HepG2 (cell line): ENCODE data around the gene KLF16. TPM values are rescaled to one million over a fixed set of nuclear protein-coding genes. Genes with fewer than 3 reads are reported as not detected.

Experiments used
- ATAC-seq: fragments of 200-7000 bp; cut with Tn5 transposase; 3 replicates; pipeline ENCODE4 v1.9.1; 2020; ENCODE audit warnings: mild to moderate bottlenecking, moderate library complexity
- BruUV-seq: library from RNA; stranded (reverse); fragments of 400-500 nt; replicated peaks from 2 replicates; lab custom pipeline; 2021; lab: Mats Ljungman, UMichigan
- CTCF ChIA-PET: fragments of 300-600 bp; formaldehyde crosslinking; extraction: SDS; loops from one replicate; lab custom pipeline; 2021; ENCODE audit warnings: low total read pairs, inconsistent platforms, low intra/inter-chr PET ratio; lab: Yijun Ruan, JAX
- POLR2A ChIA-PET: fragments of 350-600 bp; sonication (Branson Sonifier 250); formaldehyde crosslinking; loops from one replicate; lab custom pipeline; 2020; ENCODE audit warnings: antibody characterized with exemption, inconsistent platforms; lab: Yijun Ruan, JAX
- DNase-seq: peaks from one replicate; pipeline ENCODE4 v3.0.0-alpha.2; 2015; ENCODE audit warnings: low spot score
- FAIRE-seq: peaks from 3 replicates; lab custom pipeline; 2011; peaks lifted over from hg19 to GRCh38; lab: Jason Lieb, UNC
- H2AFZ ChIP-seq: one replicate; pipeline ENCODE4 v1.6.1; 2011; ENCODE audit warnings: low read length, inconsistent platforms
- H3K27ac ChIP-seq: fragments of 300-600 bp; 3 replicates; pipeline ENCODE4 v1.8.0; 2011; ENCODE audit warnings: mixed run types, mild to moderate bottlenecking, mixed read lengths, low read length, inconsistent platforms; ENCODE audit not compliant: insufficient read depth; ENCODE audit errors: extremely low read length
- H3K27me3 ChIP-seq, 2 experiments: fragments of 200-600 bp in 1 of 2; 2 replicates in 1 of 2; 3 replicates in 1 of 2; pipeline versions ENCODE4 v1.6.0 to v1.8.0; 2011; ENCODE audit warnings: low read length in 2 of 2, mild to moderate bottlenecking in 2 of 2, moderate library complexity in 2 of 2, inconsistent platforms in 1 of 2; ENCODE audit not compliant: insufficient read depth in 2 of 2, control insufficient read depth in 1 of 2
- H3K36me3 ChIP-seq, 2 experiments: fragments of 200-600 bp in 1 of 2; replicated peaks in 1 of 2; 2 replicates in 1 of 2; 3 replicates in 1 of 2; pipeline versions ENCODE4 v1.5.1 to v1.8.0; 2011; ENCODE audit warnings: low read length in 2 of 2, inconsistent platforms in 1 of 2; ENCODE audit not compliant: insufficient read depth in 2 of 2, control insufficient read depth in 1 of 2
- H3K4me1 ChIP-seq: 2 replicates; pipeline ENCODE4 v1.5.1; 2012; ENCODE audit warnings: low read length, inconsistent platforms; ENCODE audit not compliant: insufficient read depth
- H3K4me2 ChIP-seq: 2 replicates; pipeline ENCODE4 v1.6.0; 2011; ENCODE audit warnings: low read depth, low read length, inconsistent platforms
- H3K4me3 ChIP-seq, 3 experiments: fragments of 200-600 bp in 1 of 3; sonication (generic), shearing (Covaris generic) in 1 of 3; replicated peaks in 1 of 3; 2 replicates each; pipeline ENCODE4 v1.5.1; 2011 to 2016; ENCODE audit warnings: low read length in 3 of 3, inconsistent platforms in 2 of 3, low read depth in 2 of 3, mild to moderate bottlenecking in 2 of 3, control low read depth in 1 of 3, mixed read lengths in 1 of 3; ENCODE audit not compliant: insufficient read depth in 1 of 3
- H3K79me2 ChIP-seq: one replicate; pipeline ENCODE4 v1.6.1; 2011; ENCODE audit warnings: low read length, inconsistent platforms; ENCODE audit not compliant: insufficient read depth
- H3K9ac ChIP-seq: 2 replicates; pipeline ENCODE4 v1.6.0; 2011; ENCODE audit warnings: mild to moderate bottlenecking, low read depth, low read length, inconsistent platforms; ENCODE audit not compliant: insufficient read depth
- H3K9me3 ChIP-seq: 2 replicates; pipeline ENCODE4 v1.5.1; 2012; ENCODE audit warnings: mild to moderate bottlenecking, low read length
- H4K20me1 ChIP-seq: 2 replicates; pipeline ENCODE4 v1.6.0; 2011; ENCODE audit warnings: inconsistent platforms, mild to moderate bottlenecking, low read length, moderate library complexity; ENCODE audit not compliant: insufficient read depth
- CHCHD3 ChIP-seq: sonication (generic); formaldehyde crosslinking; IDR thresholded peaks from 2 replicates; pipeline ENCODE4 v1.8.0; 2022; ENCODE audit warnings: mild to moderate bottlenecking, missing genetic modification reagents, moderate library complexity
- HNRNPH1 ChIP-seq: fragments of 200-400 bp; formaldehyde crosslinking; optimal IDR thresholded peaks from 2 replicates; pipeline ENCODE3; 2017; ENCODE audit warnings: mild to moderate bottlenecking, low read depth, low read length
- ISX ChIP-seq: sonication (generic); formaldehyde crosslinking; conservative IDR thresholded peaks from 2 replicates; pipeline ENCODE4 v1.5.0; 2020; ENCODE audit warnings: missing genetic modification reagents
- MBD4 ChIP-seq: IDR thresholded peaks from 2 replicates; pipeline ENCODE4 v1.6.1; 2012; ENCODE audit warnings: low read length, inconsistent platforms, borderline replicate concordance
- MYC ChIP-seq: sonication (generic); formaldehyde crosslinking; IDR thresholded peaks from 2 replicates; pipeline ENCODE4 v1.9.0; 2021; ENCODE audit warnings: missing genetic modification reagents, borderline replicate concordance
- YEATS2 ChIP-seq: sonication (generic); formaldehyde crosslinking; IDR thresholded peaks from 2 replicates; pipeline ENCODE4 v1.4.0; 2020; ENCODE audit warnings: missing genetic modification reagents, borderline replicate concordance
- ZKSCAN5 ChIP-seq: sonication (generic); formaldehyde crosslinking; IDR thresholded peaks from 2 replicates; pipeline ENCODE4 v1.5.1; 2020; ENCODE audit warnings: mild to moderate bottlenecking, missing genetic modification reagents
- ZNF274 ChIP-seq: sonication (generic); formaldehyde crosslinking; IDR thresholded peaks from 2 replicates; pipeline ENCODE4 v1.5.1; 2020; ENCODE audit warnings: mild to moderate bottlenecking, missing genetic modification reagents
- ZNF83 ChIP-seq: sonication (generic); formaldehyde crosslinking; IDR thresholded peaks from 2 replicates; pipeline ENCODE4 v1.4.0; 2020; ENCODE audit warnings: missing genetic modification reagents, mild to moderate bottlenecking, borderline replicate concordance
- WGBS: methylation state at CpG from one replicate; pipeline ENCODE4 v1.1.6; 2017; ENCODE audit warnings: low lambda C conversion rate; 5-methylcytosine and 5-hydroxymethylcytosine counted together
- in situ Hi-C: cut with HindIII; loops from 2 replicates; pipeline ENCODE4 v1.10.0; 2017; ENCODE audit warnings: low pct_unique_long_range_greater_than_20kb; ENCODE audit not compliant: extremely low pct_ligation_motif_present
- intact Hi-C: fragments of 100-400 bp; cut with micrococcal nuclease; formaldehyde crosslinking; loops from one replicate; pipeline ENCODE4 v1.10.0; 2022; ENCODE audit not compliant: unreplicated experiment
- polyA plus RNA-seq, 8 experiments: library from polyadenylated mRNA; depleted of rRNA in 3 of 8; stranded (reverse) in 7 of 8; unstranded in 1 of 8; fragments of >200 nt; fragmentation: Illumina TruSeq in 4 of 8; extraction: Trizol in 4 of 8; gene quantifications; 2 replicates each; pipeline versions ENCODE4 v1.2.1 to v1.2.3, GENCODE V29; 2011 to 2016; ENCODE audit warnings: low read depth in 4 of 8, missing spikeins in 1 of 8, mixed read lengths in 1 of 8; ENCODE audit not compliant: insufficient read depth in 1 of 8
- total RNA-seq, 5 experiments: library from RNA; depleted of rRNA; stranded (reverse); fragments of >200 nt; fragmentation: Illumina TruSeq; extraction: Trizol; gene quantifications; 2 replicates each; pipeline ENCODE4 v1.2.3, GENCODE V29; 2016; ENCODE audit warnings: low read depth in 1 of 5

The KLF16 gene
- total and polyA plus RNA-seq, 2 of the 13 experiments (the other 11 are each of a cell fraction or from before 2014, with no cell fraction given), result 3.5 to 6.7 TPM

DNA sequence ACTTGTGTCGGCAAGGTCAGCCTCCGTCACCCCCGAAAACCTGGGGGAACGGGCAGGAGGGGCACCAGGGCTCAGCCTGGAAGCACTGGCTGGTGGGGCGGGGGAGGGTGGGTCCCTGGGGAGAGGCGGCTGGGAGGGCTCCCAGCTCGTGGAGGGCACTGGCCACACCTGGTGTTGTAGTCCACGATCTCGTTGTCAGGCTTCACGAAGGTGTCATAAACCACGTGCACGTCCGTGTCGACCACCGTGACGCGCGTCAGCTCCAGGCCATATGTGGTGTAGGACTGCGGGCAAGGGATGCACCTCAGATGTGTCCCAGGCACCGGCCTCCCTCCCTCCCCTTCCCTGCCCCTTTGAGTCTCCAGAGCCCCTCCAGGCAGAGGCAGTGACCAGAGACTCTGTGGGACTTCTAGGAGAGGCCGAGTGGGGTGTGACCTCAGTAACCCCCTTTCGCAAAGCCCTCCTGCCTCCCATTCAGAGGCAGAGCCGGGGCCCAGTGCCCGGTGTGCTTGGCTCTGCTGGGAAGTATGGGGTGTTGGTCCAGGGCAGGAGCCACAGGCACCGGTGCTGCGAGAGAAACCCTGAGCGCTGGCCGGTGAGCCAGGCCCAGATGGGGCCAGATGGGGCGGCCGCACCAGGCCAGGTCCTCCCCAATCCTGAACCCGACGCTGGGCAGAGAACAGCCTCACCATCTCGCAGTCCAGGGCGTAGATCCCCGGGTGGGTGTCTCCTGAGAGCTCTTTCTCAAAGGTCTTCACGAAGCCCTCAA is 46.7 kb downstream of the KLF16 start:
- no peaks in the 10 kb centered on the region for H3K27me3 ChIP-seq
- BruUV-seq, result no TSS peak
- H3K4me2 ChIP-seq, result no peak overlapping the region
- H3K9me3 ChIP-seq, result no peaks in the 10 kb centered on the region
- intact Hi-C loops (no loop called here), in situ Hi-C loops (no loop called here)
- peaks cover 28 to 35% of the 10 kb centered on the region in 2 experiments for H3K36me3 ChIP-seq
- H4K20me1 ChIP-seq, result no peaks in the 10 kb centered on the region
- peaks cover 13% of the 10 kb centered on the region for H3K4me1 ChIP-seq
- DNase-seq (no peak), ATAC-seq (no peak), FAIRE-seq (no peak)
- H3K4me3 ChIP-seq, result no peak overlapping the region
- ChIA-PET CTCF (no interaction called here), POLR2A (no interaction called here)
- no peak overlapping the region for H3K27ac ChIP-seq
- WGBS, result 96% methylated on average over 23 of the region's 36 CpGs
- no peak overlapping the region for H2AFZ ChIP-seq
- H3K79me2 ChIP-seq, result no peaks in the 10 kb centered on the region
- H3K9ac ChIP-seq, result no peak overlapping the region
- TF ChIP-seq MYC (no peak), MBD4 (no peak), ZNF274 (CRISPR knock-in tag) (no peak), HNRNPH1 (no peak), YEATS2 (CRISPR knock-in tag) (no peak), ZNF83 (CRISPR knock-in tag) (no peak), ISX (CRISPR knock-in tag) (no peak), CHCHD3 (CRISPR knock-in tag) (no peak), ZKSCAN5 (CRISPR knock-in tag) (no peak)
